ENCODE results near the gene IGFBP7.

- TF ChIP-seq CTCF (IDR thresholded peaks at IDR 0.05) (no peak), REST (IDR thresholded peaks at IDR 0.05) (no peak), RFX5 (IDR thresholded peaks at IDR 0.05) (no peak), CEBPB (IDR thresholded peaks at IDR 0.05) (no peak), JUN (IDR thresholded peaks at IDR 0.05) (no peak), MAX (IDR thresholded peaks at IDR 0.05) (no peak), POLR2A (IDR thresholded peaks at IDR 0.05; ENCODE audit: low read length) (no peak), USF2 (IDR thresholded peaks at IDR 0.05) (no peak), MAZ (IDR thresholded peaks at IDR 0.05; ENCODE audit: borderline replicate concordance, low read depth, low read length) (no peak), HMGXB4 (CRISPR knock-in tag; IDR thresholded peaks at IDR 0.05; ENCODE audit: borderline replicate concordance) (no peak), EP300 (IDR thresholded peaks at IDR 0.05) (no peak), ZNF302 (CRISPR knock-in tag; IDR thresholded peaks at IDR 0.05) (no peak), HOXA7 (CRISPR knock-in tag; IDR thresholded peaks at IDR 0.05) (no peak)
Measured at GRCh38 chr4:57076646-57077045, 33.5 kb downstream of the IGFBP7 start.
